GM18868 (cell line): ENCODE data around the gene CMTM4.
"Not testable (repeated sequence)": the region's sequence is repeated elsewhere in the genome, so short reads cannot be mapped to it uniquely, and the experiment has no call there.

ENCODE experiments used
- ATAC-seq: cut with Tn5 transposase; IDR thresholded peaks from one replicate; pipeline ENCODE4 v1.9.1; 2021; ENCODE audit warnings: mild to moderate bottlenecking, moderate library complexity; ENCODE audit not compliant: unreplicated experiment

CMTM4 gene

GRCh38 chr16:66617728-66618127 lies 78.8 kb downstream of the CMTM4 start:
- ATAC-seq, result no peak

- no peak for ATAC-seq
These were observed 79.5 kb downstream of the CMTM4 start for GRCh38 chr16:66617010-66617434.

- no peak for ATAC-seq
These were observed 80.0 kb downstream of the CMTM4 start for GRCh38 chr16:66616592-66616991.

- ATAC-seq, result no peak
These were observed 80.4 kb downstream of the CMTM4 start for GRCh38 chr16:66616169-66616568.

- ATAC-seq, result no peak
These were observed 82.3 kb downstream of the CMTM4 start for GRCh38 chr16:66614161-66614802.

- ATAC-seq, result no peak
These were observed 84.1 kb downstream of the CMTM4 start for GRCh38 chr16:66612422-66612821.

DNA sequence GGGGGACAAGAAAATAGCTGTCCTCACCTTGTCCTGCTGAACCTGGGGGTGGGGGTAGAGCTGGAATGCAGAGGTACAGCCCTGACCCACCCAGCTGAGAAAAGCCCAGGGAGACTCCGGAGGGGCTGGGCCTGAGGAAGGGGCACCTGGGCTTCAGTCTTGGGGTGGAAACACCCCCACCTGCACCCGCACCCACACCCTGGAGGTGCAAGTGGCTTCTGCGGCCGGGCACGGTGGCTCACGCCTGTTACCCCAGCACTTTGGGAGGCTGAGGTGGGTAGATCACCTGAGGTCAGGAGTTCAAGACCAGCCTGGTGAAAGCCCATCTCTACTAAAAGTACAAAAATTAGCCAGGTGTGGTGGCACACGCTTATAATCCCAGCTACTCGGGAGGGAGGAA lies 84.6 kb downstream of the CMTM4 start:
- ATAC-seq, result not testable (repeated sequence)

DNA sequence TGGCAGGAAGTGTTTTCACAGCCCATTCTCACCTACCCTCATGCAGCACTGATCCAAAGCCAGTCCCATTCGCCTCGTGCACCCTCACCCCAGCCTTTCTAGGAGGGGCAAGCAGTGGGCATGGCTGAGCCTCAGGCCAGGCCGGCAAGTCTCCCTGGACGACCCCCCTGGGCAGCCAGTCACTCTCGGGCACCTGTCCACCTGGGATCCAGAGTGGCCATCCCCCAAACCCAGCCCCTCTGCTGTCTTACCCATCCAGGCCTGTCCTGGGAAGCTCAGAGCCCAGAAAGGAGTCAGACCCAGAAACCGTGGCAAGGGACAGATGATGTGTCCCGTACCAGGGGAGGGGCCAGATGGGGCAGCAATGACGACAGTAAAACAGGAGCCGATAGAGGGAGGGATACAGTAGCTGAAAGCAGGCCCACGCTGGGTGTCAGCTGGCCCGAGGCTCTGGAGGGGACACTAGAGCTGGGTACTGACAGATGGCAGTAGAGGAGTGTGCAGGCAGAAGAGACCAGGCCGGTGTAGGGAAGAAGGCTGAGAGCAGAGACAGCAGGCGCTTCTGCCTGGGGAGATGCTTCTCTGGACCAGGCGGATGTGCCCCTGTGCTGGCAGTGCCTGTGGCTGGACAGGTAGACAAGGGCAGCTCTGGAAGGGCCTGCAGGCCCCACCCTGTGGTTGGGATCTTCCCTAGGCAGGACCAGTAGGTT lies 86.3 kb downstream of the CMTM4 start:
- ATAC-seq, result no peak

DNA sequence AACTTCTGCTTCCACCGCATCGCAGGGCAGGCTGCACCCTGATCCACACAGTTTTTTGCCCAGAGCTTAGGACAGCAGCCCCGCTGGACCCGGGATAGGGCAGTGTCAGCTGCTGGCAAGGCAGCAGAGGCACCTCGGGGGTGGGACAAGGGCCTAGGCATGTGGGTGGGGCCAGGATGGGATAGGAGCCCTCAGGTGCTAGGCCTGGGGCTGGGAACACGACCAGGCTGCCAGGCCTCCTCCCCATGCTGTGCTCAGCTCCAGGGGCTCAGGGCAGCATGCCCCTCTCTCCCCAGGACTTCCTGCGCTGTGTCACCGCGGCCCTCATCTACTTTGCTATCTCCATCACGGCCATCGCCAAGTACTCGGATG lies 87.4 kb downstream of the CMTM4 start:
- ATAC-seq, result no peak

DNA sequence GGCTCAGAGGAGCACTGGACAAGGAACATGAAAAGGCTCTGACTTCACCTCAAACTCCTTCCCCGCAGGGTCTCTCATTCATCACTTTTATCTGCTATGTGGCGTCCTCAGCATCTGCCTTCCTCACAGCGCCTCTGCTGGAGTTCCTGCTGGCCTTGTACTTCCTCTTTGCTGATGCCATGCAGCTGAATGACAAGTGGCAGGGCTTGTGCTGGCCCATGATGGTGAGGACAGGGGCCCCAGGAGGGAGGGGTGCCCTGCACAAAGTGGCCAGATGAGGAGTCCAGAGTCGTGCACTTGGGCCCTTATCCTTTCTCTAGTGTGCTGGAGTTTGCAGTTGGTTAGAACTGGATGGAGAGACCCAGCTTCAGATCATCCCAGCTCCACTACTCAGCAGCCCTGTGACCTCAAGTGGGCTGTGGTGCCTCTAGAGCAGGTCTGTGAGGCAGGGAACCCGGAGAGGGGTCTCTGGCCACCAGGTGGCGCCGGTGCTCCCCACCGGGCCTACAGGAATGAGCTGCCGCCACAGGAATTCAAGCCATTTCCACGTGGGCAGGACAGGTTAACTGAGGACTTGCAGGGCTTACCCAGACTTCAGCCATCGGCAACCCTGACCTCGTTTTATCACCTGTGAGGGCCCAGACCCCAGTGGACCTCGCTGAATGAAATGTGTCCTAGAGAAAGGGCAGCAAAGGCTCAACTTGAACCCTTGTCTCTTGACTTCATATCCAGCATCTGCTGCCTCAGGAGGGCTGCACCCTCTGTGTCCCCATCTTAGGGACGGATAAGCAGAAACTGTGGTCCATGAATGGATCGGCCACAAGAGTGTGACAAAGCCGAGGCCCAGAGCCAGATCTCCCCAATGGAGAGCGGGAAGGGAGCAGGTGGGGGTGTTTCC lies 88.1 kb downstream of the CMTM4 start:
- peak; percentile 37 for ATAC-seq

GRCh38 chr16:66605979-66606751 lies 90.4 kb downstream of the CMTM4 start:
- ATAC-seq, result peak; percentile 44

GRCh38 chr16:66605177-66605978 lies 91.2 kb downstream of the CMTM4 start:
- peak; percentile 6 for ATAC-seq

GRCh38 chr16:66604376-66605176 lies 92.0 kb downstream of the CMTM4 start, which contains the start of gene CMTM3:
Gene CMTM3 (plus strand): TSS chr16:66604704. CDS start chr16:66604806, 102 bp downstream.
- peak; percentile 61 for ATAC-seq

GRCh38 chr16:66603537-66604375 lies 92.8 kb downstream of the CMTM4 start:
- ATAC-seq, result peak; percentile 19

DNA sequence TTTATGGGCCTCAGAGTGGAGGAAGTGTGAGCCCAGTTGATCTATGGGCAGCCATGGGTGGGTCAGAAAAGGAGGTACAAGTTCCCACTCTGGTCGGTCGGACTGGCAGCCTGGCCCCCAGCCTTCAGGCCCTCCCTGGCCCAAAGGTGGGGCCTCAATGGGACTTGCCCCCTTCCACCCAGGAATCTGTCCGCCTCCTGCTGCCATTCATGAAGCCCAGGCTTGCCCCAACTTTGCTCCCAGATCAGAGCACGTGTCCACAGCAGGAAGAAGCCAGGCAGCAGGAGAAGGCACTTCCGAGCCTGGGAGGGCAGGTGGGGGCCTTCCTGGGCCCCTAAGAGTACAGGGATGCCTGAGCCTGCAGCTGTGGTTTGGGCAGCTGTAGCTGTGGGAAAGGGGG lies 95.1 kb downstream of the CMTM4 start:
- no peak for ATAC-seq

- ATAC-seq, result no peak
These were observed 96.1 kb downstream of the CMTM4 start for GRCh38 chr16:66600477-66600876.

DNA sequence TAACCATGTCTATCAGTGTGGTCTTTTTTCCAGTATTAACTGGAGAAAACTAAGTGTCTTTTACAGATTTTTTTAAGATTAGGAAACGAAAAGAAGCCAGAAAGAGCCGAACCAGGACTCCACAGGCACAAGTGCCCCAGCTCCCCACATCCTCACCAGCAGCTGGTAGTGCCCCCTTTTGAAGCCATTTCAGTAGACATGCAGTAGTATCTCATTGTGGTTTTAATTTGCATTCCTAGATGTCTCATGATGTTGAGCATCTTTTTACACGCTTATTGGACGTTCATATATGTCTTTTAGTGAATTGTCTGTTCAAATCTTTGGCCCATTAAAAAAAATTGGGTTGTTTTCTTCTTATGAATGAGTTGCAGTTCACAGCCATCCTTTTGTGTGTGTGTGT lies 96.8 kb downstream of the CMTM4 start:
- no peak for ATAC-seq

GRCh38 chr16:66598111-66598510 lies 98.4 kb downstream of the CMTM4 start:
- no peak for ATAC-seq
